Mucosa of stomach (tissue), 1 donor: ENCODE data around the gene GLIPR2.
"Not testable (repeated sequence)": the region's sequence is repeated elsewhere in the genome, so short reads cannot be mapped to it uniquely, and the experiment has no call there.

Experiments used
- H3K27me3 ChIP-seq: one replicate; pipeline ENCODE4 v1.7.0; 2013; ENCODE audit warnings: mild to moderate bottlenecking, low read length; ENCODE audit not compliant: control insufficient read depth, insufficient read depth
- H3K36me3 ChIP-seq: one replicate; pipeline ENCODE4 v1.7.0; 2013; ENCODE audit warnings: low read length; ENCODE audit not compliant: control insufficient read depth, insufficient read depth
- H3K4me1 ChIP-seq: one replicate; pipeline ENCODE4 v1.7.0; 2013; ENCODE audit warnings: mild to moderate bottlenecking, low read length; ENCODE audit not compliant: control insufficient read depth, insufficient read depth
- H3K4me3 ChIP-seq: one replicate; pipeline ENCODE4 v1.7.0; 2013; ENCODE audit warnings: low read length
- H3K9ac ChIP-seq: one replicate; pipeline ENCODE4 v1.7.0; 2013; ENCODE audit warnings: mild to moderate bottlenecking, low read length, moderate library complexity
- H3K9me3 ChIP-seq: one replicate; pipeline ENCODE4 v1.7.0; 2013; ENCODE audit warnings: mild to moderate bottlenecking, low read length, moderate library complexity; ENCODE audit not compliant: control insufficient read depth
- donor health status: Pancreatic carcinoma.

Gene GLIPR2

GRCh38 chr9:36148311-36149051, 11.9 kb downstream of the GLIPR2 start:
- Histone ChIP-seq H3K4me3 (no peak overlapping the region), H3K9me3 (no peaks in the 10 kb centered on the region), H3K27me3 (no peaks in the 10 kb centered on the region), H3K9ac (no peak overlapping the region), H3K36me3 (no peaks in the 10 kb centered on the region), H3K4me1 (peaks cover 22% of the 10 kb centered on the region)

DNA sequence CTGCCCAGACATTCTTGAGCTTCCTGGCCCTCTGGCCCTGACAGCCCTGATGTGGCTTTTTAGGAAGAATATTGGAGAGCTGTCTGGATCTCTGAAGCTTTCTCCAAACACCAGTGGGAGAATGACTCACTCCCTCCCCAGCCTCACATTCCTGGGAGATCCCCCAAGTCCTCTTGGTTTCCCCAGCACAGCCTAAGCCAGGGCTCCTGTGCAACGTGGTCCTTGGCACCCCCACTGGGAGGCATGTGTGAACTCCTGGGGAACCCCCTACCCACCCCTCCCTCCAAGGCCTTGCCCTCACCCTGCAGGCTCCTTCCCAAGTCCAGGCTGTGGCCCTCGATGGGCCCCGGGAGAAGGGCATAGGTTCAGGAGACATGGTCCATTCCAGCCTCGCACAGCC, 12.7 kb downstream of the GLIPR2 start:
- Histone ChIP-seq H3K4me3 (no peak overlapping the region), H3K4me1 (peaks cover 15% of the 10 kb centered on the region), H3K9me3 (no peaks in the 10 kb centered on the region), H3K27me3 (no peaks in the 10 kb centered on the region), H3K36me3 (no peaks in the 10 kb centered on the region), H3K9ac (no peak overlapping the region)

DNA sequence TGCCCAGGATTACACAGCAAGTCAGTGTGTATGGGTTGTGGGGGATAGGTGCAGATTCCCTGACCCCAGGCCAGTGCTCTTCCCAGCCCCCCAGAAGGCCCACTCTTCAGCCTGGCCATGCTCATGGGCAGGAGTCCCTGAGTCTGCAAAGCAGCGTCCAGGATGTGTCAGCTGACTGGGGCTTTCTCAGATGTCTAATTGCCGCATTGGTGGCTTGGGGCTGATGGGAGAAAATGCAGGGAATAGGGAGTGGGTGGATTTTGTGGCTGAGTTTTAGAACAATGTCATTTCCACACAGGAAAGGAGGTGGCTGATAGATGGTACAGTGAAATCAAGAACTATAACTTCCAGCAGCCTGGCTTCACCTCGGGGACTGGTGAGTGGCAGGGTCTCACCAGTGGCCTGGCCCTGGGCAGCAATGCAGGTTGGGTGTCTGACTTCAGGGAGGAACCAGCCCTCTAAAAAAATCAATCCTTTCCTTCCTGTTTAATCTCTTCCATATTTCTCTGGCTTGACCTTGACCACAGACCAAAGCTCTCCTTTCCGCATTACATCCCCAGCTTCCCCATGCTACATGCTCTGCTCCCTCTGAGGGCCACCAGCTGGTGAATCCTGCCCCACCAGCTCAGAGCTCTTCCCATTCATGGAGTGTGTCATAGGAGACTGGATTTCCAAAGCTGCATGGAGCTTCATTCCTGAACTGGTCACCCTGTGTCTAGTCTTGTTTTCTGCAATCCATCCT, 14.2 kb downstream of the GLIPR2 start:
- Histone ChIP-seq H3K4me3 (no peak overlapping the region), H3K9me3 (no peaks in the 10 kb centered on the region), H3K4me1 (peaks cover 6% of the 10 kb centered on the region), H3K36me3 (no peaks in the 10 kb centered on the region), H3K27me3 (no peaks in the 10 kb centered on the region), H3K9ac (no peak overlapping the region)

- H3K9ac ChIP-seq, result no peak overlapping the region
- no peaks in the 10 kb centered on the region for H3K9me3 ChIP-seq
- H3K36me3 ChIP-seq, result no peaks in the 10 kb centered on the region
- no peaks in the 10 kb centered on the region for H3K27me3 ChIP-seq
- no peak overlapping the region for H3K4me3 ChIP-seq
- peaks cover 6% of the 10 kb centered on the region for H3K4me1 ChIP-seq
Observed at GRCh38 chr9:36151316-36152210, 15.0 kb downstream of the GLIPR2 start.

- no peak overlapping the region for H3K4me3 ChIP-seq
- no peaks in the 10 kb centered on the region for H3K9me3 ChIP-seq
- peaks cover 6% of the 10 kb centered on the region for H3K4me1 ChIP-seq
- no peaks in the 10 kb centered on the region for H3K27me3 ChIP-seq
- no peaks in the 10 kb centered on the region for H3K36me3 ChIP-seq
- no peak overlapping the region for H3K9ac ChIP-seq
Observed at GRCh38 chr9:36152741-36153438, 16.4 kb downstream of the GLIPR2 start.

DNA sequence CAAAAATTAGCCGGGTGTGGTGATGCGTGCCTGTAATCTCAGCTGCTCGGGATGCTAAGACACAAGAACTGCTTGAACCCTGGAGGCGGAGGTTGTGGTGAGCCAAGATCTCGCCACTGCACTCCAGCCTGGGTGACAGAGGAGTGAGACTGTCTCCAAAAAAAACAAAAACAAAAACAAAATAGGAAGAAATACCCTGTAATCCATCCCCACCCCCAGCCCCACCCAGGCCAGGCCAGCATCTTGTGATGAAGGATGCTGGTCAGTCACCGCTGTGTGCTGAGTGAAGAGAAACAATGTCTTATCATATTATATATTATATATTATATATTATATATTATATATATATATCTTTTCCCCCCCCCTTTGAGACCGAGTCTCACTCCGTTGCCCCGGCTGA, 17.2 kb downstream of the GLIPR2 start:
- no peaks in the 10 kb centered on the region for H3K4me1 ChIP-seq
- no peak overlapping the region for H3K4me3 ChIP-seq

DNA sequence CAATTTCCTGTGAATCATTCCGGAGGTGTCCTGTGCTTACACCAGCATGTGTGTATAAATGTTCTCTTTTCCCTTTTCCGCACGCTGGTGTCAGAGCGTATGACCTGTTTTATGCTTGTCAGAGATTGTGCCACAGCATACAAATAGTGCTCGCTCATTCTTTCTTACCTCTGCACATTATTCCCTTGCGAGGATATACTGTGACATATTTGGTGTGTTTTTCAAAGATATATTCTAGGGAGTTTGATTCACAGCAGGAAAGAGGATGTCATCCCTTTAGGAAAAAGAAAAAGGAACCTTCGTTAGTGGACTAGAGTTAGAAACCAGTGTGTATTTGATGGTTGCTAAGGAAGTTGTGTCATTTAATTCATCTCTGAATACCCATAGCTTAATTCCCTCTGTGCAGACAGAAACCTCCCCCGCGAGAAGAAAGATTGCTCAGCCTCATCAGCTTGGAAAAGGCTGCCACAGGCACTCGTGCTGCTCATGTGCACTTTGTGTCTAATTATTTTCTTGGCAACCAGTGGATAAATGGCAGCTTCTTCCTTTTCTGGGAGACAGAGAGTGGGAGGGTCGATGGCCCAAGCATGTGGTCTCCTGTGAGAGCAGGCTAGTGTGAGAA, 17.9 kb downstream of the GLIPR2 start:
- H3K9me3 ChIP-seq, result no peaks in the 10 kb centered on the region
- H3K4me1 ChIP-seq, result no peaks in the 10 kb centered on the region
- no peak overlapping the region for H3K4me3 ChIP-seq
- H3K36me3 ChIP-seq, result no peaks in the 10 kb centered on the region
- H3K27me3 ChIP-seq, result no peaks in the 10 kb centered on the region
- H3K9ac ChIP-seq, result no peak overlapping the region

More for the DNA sequence above, 17.2 kb downstream of the GLIPR2 start:
- Histone ChIP-seq H3K36me3 (no peaks in the 10 kb centered on the region), H3K9me3 (no peaks in the 10 kb centered on the region), H3K9ac (no peak overlapping the region), H3K27me3 (no peaks in the 10 kb centered on the region)

DNA sequence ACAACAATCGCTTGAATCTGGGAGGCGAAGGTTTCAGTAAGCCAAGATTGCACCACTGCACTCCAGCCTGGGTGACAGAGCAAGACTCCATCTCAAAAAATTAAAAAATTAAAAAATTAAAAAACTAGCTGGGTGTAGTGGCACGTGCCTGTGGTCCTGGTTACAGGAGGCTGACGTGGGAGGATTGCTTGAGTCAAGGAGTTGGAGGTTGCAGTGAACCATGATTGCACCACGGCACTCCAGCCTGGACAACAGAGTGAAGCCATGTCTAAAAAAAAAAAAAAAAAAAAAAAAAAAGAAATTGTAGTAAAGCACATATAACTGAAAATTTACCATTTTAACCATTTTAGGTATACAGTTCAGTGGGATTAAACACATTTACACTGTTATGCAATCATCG, 19.6 kb downstream of the GLIPR2 start:
- H3K27me3 ChIP-seq, result no peaks in the 10 kb centered on the region
- no peaks in the 10 kb centered on the region for H3K4me1 ChIP-seq

GRCh38 chr9:36158122-36158521, 21.6 kb downstream of the GLIPR2 start:
- Histone ChIP-seq H3K4me3 (no peak overlapping the region), H3K4me1 (no peaks in the 10 kb centered on the region), H3K9ac (no peak overlapping the region), H3K36me3 (no peaks in the 10 kb centered on the region), H3K27me3 (no peaks in the 10 kb centered on the region), H3K9me3 (no peaks in the 10 kb centered on the region)

More for the DNA sequence above, 19.6 kb downstream of the GLIPR2 start:
- Histone ChIP-seq H3K36me3 (no peaks in the 10 kb centered on the region), H3K9ac (no peak overlapping the region), H3K4me3 (no peak overlapping the region), H3K9me3 (no peaks in the 10 kb centered on the region)

DNA sequence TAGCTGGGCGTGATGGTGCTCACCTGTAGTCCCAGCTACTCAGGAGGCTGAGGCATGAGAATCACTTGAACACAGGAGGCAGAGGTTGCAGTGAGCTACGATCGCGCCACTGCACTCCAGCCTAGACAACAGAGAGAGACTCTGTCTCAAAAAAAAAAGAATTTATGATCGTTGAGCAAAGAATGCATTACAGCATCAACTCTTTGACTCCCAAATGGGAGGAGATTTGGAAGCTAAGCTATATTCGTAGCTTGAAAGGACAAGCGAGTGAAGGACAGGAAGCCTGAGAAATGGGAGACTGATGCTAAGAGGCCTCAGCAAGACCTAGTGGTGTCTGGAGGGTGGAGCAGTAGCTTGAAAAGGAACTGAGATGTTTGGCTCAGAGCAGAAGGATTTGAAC, 22.4 kb downstream of the GLIPR2 start:
- no peaks in the 10 kb centered on the region for H3K4me1 ChIP-seq
- no peaks in the 10 kb centered on the region for H3K27me3 ChIP-seq
- no peaks in the 10 kb centered on the region for H3K36me3 ChIP-seq
- H3K9me3 ChIP-seq, result no peaks in the 10 kb centered on the region
- no peak overlapping the region for H3K9ac ChIP-seq
- H3K4me3 ChIP-seq, result no peak overlapping the region

GRCh38 chr9:36159509-36159908, 23.0 kb downstream of the GLIPR2 start:
- H3K9ac ChIP-seq, H3K27me3 ChIP-seq, H3K36me3 ChIP-seq, H3K9me3 ChIP-seq, H3K4me1 ChIP-seq, H3K4me3 ChIP-seq: not testable (repeated sequence)
